Left ventricle myocardium superior (tissue), 1 donor: ENCODE results near the gene SLX9. TPM values are rescaled to one million over a fixed set of nuclear protein-coding genes. Genes with fewer than 3 reads are reported as not detected.

Source experiments
- ATAC-seq: fragments of 200-7000 bp; cut with Tn5 transposase; one replicate; pipeline ENCODE4 v1.9.1; 2020; ENCODE audit warnings: mild to moderate bottlenecking, moderate library complexity
- DNase-seq: peaks from one replicate; pipeline ENCODE4 v3.0.0-alpha.2; 2020
- intact Hi-C: fragments of 100-400 bp; cut with micrococcal nuclease; formaldehyde crosslinking; loops from one replicate; pipeline ENCODE4 v1.11.0; 2022
- total RNA-seq: library from RNA; stranded (reverse); fragmentation: NEBNext Ultra II Directional; extraction: Animal tissue kit (Norgen Biotek cat#: 25700); gene quantifications from one replicate; pipeline ENCODE4 v1.2.1, GENCODE V29; 2021
- donor health status: DM: no; HTN: yes; CAD: no; lungs with severe emphysema.

The SLX9 gene
- total RNA-seq, 1 donor from 2014 or later: 69.9 TPM

DNA sequence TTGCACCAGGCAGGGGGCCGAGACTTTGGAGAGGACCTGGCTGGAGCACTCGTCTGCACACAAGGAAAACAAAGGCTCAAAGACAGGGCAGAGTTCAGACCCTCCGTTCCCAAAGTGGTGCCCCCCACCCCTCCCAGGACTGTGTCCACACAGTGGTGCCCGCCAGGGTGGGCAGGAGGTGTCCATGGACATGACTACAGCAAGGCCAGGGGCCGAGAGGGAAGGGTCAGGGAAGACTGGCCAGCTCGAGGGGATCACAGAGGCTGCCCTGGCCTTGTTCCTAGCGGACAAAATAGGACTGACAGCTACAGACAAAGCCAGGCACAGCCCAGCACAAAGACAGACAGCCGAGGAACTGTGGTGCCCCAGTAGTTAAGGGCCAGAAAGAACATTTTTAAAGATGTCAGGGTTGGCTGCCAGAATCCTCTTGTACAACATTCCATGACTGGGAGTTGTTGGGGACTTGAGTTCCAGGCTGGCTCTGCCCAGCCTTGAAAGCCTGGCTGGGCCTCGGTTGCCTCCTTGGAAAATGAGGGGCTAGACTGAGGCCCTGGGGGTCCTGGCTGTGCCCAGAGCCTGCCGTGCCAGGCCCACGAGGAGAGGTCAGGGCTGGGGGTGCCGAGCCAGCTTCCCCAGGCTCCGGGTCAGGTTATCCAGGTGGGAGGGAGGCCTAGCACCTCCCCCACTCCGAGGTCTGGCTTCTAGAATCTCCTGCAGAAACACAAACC is 63.7 kb downstream of the SLX9 start:
- intact Hi-C loops: no loop called here
- ATAC-seq: peak; percentile 35
- DNase-seq: peak; percentile 25

- intact Hi-C loops: no loop called here
- ATAC-seq (no peak), DNase-seq (no peak)
These were observed 64.2 kb downstream of the SLX9 start for GRCh38 chr21:45004059-45004422.

DNA sequence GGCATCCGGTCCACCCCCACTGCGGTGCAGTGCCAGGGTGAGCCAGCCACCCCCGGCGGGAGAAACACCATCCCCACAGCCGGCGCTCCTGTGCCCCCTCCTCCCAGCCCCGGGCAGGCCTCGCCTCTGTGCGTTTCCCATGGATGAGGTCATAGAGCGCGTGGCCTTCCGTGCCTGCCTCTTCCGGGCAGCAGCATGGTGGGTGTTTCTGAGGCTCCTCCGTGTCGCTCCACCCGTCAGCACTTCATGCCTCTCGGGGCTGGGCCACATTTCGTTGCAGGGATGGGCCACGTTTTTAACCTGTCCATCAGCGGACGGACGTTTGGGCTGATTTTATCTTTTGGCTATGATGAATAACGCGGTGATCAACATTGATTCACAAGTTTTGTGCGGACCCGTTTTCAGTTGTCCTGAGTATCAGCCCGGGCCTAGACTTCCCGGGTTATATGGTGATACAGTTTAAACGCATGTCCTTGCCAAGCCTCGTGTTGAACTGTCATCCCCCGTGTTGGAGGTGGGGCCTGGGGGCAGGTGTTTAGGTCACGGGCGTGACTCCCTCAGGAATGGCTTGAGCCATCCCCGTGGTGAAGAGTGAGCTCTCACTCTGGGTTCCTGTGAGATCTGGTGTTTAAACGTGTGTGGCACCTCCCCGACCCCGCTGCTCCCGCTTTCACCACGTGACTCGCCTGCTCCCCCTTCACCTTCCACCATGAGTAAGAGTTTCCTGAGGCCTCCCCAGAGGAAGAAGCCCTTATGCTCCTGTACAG is 64.8 kb downstream of the SLX9 start:
- no peak for DNase-seq
- intact Hi-C loops: no loop called here
- no peak for ATAC-seq

- intact Hi-C loops: no loop called here
- ATAC-seq: no peak
- peak; percentile 13 for DNase-seq
These were observed 66.8 kb downstream of the SLX9 start for GRCh38 chr21:45006536-45007095.

DNA sequence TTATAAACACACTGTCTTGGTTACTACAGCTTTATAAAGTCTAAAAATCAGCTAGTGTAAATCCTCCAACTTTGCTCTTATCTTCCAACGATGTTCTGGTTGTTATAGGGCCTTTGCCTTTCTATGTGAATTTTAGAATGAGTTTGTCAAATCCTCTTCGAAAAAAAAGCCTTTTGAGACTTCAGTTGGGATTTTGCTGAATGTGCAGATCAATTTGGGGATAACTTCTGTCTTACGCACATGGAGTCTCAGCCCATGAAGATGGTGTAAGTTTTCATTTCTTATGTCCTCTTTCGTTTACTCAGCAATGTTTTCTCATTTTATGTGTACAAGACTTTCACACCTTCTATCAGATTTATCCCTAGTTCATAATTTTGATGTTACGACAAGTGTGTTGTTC is 69.8 kb downstream of the SLX9 start:
- ATAC-seq (no peak), DNase-seq (no peak)
- intact Hi-C loops: no loop called here

- intact Hi-C loops: no loop called here
- DNase-seq (no peak), ATAC-seq (no peak)
These were observed 70.3 kb downstream of the SLX9 start for GRCh38 chr21:45010096-45010495.

DNA sequence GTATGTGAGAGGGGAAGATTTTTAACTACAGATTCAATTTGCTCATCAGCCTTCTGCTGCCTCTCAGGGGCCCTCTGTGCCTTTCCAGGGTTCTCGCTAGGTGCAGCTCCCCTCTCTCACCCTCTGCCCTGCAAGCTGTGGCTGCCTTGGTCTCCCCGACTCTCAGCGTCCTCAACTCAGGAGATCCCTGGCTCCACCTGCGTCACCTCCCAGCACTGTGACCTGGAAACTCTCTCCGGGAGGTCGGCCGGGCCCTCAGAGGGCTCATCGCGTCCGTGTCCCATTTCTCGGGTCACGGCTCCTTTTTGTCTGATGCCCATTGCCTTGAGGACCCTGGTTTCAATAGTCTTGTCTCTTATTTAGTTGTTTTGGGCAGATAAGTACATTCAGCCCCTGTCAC is 71.0 kb downstream of the SLX9 start:
- ATAC-seq (no peak), DNase-seq (peak; percentile 10)
- intact Hi-C loops: no loop called here

DNA sequence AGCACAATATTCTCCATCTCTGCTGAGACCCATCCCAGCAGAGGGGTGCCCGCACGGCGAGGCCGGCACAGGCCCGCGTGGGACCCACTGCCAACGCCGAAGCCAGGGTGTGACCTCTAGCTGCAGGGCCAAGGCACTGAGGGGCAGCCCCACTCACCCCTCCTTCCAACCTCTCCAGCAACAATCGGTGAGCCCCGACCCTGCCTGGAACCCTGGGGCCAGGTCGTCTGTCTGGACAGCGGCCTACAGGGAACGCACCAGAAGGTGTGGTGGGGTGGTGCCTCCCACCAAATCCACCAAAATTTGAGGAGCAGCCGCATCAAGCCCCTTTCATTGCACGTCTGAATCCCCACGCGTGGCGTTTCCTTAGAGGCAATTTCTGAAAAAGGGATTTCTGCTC is 71.6 kb downstream of the SLX9 start:
- DNase-seq (peak; percentile 20), ATAC-seq (no peak)
- intact Hi-C loops: no loop called here

DNA sequence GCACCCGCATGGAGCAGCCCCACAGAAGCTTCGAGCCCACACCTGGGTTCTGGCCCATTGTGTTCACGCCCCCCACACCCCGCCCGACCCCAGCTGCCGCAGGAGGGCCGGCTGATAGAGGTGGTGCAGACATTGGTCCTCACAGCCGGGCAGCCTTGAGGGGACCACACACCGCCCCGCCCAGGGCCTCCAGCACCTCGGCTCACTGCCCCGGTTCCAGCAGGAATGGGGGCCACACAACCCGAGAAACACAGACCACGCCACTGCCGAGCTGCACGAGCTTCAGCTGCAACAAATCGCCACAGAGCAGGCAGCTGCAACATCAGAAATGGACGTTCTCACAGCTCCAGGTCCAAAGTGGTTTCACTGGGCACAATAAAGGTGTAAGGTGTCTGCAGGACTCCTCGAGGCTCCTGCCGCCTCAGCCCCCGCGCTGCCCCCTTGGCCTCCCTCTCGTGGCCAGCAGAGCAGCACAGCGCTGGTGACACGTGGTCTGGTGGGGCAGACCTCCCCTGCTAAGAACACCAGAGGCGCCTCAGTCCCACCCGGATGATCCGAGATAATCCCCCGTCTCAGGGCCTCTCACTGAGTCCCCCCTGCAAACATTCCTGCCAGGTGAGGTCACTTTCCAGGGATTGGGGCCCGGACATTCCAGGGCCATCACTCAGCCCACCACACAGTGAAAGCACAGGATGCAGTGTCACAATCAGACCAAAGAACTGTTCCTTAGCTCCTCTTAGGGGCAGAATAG is 72.3 kb downstream of the SLX9 start:
- ATAC-seq (peak; percentile 57), DNase-seq (peak; percentile 29)
- intact Hi-C loops: no loop called here

DNA sequence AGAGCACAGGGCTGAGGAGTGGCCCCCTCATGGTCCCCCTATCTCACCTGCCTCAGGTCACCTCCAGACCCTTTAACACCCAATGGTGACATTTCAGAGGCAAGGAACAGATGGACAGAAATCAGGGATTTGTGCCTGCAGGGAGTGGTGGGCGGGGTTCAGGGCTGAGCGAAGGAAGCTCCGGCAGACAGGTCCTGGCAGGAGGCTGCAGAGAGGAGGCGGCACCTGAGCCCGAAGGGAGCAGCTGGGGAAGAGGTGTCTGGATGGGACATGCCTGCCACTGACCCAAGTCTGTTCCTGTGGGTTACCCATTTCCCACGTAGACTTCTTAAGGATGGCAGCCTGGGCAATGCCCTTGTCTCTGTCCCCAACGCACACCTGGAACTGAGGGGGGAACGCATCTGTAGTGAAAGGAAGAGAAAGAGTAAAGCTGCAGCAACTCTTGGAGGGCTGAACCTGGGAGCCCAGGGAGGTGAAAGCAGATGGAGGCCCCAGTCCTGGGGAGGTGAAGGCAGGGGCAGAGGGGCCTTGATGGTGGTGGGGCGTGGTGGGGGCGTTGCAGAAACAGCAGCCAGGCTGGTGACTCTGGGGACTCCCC is 72.9 kb downstream of the SLX9 start:
- intact Hi-C loops: no loop called here
- ATAC-seq (peak; percentile 8), DNase-seq (peak; percentile 25)

- no peak for ATAC-seq
- peak; percentile 19 for DNase-seq
- intact Hi-C loops: no loop called here
These were observed 73.5 kb downstream of the SLX9 start for GRCh38 chr21:45013260-45013841.

- intact Hi-C loops: no loop called here
- ATAC-seq: no peak
- DNase-seq: peak; percentile 6
These were observed 75.1 kb downstream of the SLX9 start for GRCh38 chr21:45014747-45015468.

DNA sequence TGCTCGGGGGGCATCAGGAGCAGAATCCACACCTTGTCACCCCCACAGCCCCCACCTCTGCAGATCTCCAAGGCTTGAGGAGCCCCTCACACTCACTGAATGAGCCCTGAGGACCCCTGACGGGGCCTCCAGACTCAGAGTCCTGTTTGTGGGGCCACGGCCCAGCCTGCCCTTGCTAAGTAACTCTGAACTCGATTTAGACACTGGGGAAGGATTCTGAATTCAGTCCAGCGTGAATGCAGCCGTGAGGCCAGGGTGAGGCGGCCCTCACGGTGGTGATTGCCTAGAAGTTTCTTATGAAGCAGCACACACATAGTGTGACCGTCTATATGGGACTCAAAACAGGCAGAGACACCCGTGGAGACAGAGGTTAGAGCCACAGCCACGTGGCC is 75.6 kb downstream of the SLX9 start:
- ATAC-seq (no peak), DNase-seq (peak; percentile 16)
- intact Hi-C loops: no loop called here

DNA sequence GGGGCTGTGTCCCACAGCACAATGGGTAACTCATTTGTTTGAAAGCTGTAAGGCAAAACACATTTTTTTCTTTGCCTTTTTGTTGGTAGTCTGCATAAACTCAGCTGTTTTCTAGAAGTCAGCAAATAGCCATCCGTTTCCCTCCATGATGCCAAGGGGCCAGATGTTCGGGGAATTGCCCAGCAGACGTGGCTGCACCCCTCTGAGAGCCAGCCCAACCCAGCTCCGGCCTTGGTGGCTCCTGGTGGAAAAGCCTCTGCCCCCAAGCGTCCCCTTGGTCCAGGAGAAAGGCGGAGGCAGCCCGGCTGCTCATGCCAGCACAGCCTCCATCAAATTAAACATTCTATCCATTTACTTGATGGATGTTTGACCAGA is 76.2 kb downstream of the SLX9 start:
- no peak for ATAC-seq

DNA sequence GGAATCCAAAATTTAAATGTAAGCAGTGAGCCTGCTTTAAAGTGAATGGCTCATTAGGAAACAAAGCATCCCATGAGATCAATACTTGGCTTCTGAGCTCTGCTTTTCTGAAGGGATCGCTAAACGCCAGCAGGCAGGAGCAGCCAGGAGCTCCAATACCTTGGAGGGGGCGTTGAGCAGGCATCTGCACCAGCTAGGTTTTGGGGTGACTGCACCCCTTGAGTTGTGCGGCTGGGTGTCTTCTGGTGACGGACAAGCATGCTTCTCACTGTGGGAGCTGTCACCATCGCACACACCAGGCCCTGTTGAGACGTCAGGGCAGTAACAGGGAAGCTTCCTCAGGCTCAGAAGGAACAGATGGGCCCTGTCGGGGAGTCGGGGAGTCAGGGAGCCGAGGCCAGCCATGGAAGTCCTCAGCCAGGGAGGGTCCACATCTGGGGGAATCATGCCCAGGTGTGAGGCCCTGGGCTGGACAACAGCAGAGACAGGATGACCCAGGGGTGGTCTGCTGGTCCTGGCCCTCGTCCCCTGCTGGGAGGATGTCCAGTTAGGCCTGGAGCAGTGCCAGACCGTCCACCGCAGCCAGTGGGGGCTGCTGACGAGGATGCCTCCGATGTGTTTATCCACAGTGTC is 76.7 kb downstream of the SLX9 start:
- intact Hi-C loops: no loop called here
- DNase-seq: peak; percentile 26

More for the DNA sequence above, 76.2 kb downstream of the SLX9 start:
- peak; percentile 24 for DNase-seq
- intact Hi-C loops: no loop called here

DNA sequence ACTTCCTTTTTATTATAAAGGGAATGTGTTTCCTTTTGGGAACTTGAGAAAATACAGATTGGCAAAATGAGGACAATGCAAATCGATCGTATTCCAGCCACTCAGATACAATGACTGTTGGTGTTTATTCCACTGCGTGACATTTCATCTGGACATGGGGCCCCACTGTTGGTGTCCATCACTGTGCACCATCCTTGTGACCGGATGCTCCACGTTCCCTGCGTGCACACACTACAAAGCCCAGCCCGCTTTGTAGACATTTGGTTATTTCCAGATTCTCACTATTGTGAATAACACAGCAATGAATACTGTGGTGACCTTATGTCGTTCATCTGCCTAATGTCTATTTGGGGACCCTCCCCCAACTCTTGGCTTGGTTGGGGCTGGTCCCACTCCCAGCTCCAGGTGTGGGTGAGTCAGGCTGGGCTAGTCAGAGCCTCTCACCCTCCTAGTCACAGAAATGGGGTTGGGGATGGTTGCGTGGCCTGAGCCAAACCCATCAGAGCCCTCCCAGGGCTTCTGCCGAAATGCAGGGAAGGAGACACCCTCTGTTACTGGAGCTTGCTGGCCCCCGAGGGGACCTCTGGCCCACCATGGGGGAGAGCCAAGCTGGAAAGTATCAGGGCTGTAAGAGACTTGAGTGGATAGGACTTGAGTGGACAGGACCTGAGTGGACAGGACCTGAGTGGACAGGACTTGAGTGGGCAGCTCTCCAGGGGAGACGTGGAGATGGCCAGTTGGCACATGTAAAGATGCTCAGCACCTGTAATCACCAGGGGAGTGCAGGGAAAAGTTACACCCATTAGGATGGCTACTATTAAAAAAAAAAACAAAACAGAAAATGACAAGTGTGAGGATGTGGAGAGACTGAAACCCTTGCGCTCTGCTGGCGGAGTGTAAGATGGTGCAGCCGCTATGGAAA is 77.5 kb downstream of the SLX9 start:
- ATAC-seq (no peak), DNase-seq (peak; percentile 9)
- intact Hi-C loops: no loop called here

More for the DNA sequence above, 76.7 kb downstream of the SLX9 start:
- no peak for ATAC-seq
